Calu3 (cell line): ENCODE measurements around the gene SORCS1. TPM values are rescaled to one million over a fixed set of nuclear protein-coding genes. Genes with fewer than 3 reads are reported as not detected.

Experiments
- BruUV-seq: library from RNA; stranded (reverse); fragments of 400-500 nt; replicated peaks from 2 replicates; lab custom pipeline; 2021; lab: Mats Ljungman, UMichigan
- CTCF ChIA-PET: fragments of 300-600 bp; sonication (Branson Sonifier 250); formaldehyde crosslinking; loops from one replicate; lab custom pipeline; 2022; ENCODE audit warnings: antibody characterized with exemption; lab: Charles Lee
- DNase-seq: peaks from one replicate; pipeline ENCODE4 v3.0.0; 2022
- H3K27ac Mint-ChIP-seq: one replicate; pipeline ENCODE4 v1.8.0; 2022; ENCODE audit warnings: mixed read lengths; ENCODE audit not compliant: unreplicated experiment
- H3K27me3 Mint-ChIP-seq: one replicate; pipeline ENCODE4 v1.8.0; 2022; ENCODE audit warnings: mixed read lengths; ENCODE audit not compliant: unreplicated experiment
- H3K36me3 Mint-ChIP-seq: one replicate; pipeline ENCODE4 v1.8.0; 2022; ENCODE audit warnings: mild to moderate bottlenecking, moderate library complexity, mixed read lengths; ENCODE audit not compliant: insufficient read depth, unreplicated experiment
- H3K4me1 Mint-ChIP-seq: one replicate; pipeline ENCODE4 v1.8.0; 2022; ENCODE audit warnings: mild to moderate bottlenecking, low read depth, mixed read lengths; ENCODE audit not compliant: unreplicated experiment
- H3K4me3 Mint-ChIP-seq: one replicate; pipeline ENCODE4 v1.8.0; 2022; ENCODE audit warnings: mild to moderate bottlenecking, low read depth, moderate library complexity, mixed read lengths; ENCODE audit not compliant: unreplicated experiment
- H3K9me3 Mint-ChIP-seq: one replicate; pipeline ENCODE4 v1.8.0; 2022; ENCODE audit warnings: low read depth, mixed read lengths; ENCODE audit not compliant: unreplicated experiment
- intact Hi-C: fragments of 100-400 bp; cut with micrococcal nuclease; formaldehyde crosslinking; loops from one replicate; pipeline ENCODE4 v1.10.0; 2022; ENCODE audit not compliant: unreplicated experiment
- total RNA-seq: library from RNA; stranded (reverse); gene quantifications from 2 replicates; pipeline ENCODE4 v1.2.3, GENCODE V29; 2022
- TF ChIP-seq, protein P1 (sequence below): fragments of 200-600 bp; IDR thresholded peaks from one replicate; pipeline ENCODE4 v1.8.0; 2022; ENCODE audit warnings: antibody characterized with exemption; ENCODE audit not compliant: unreplicated experiment

SORCS1 gene
- total RNA-seq, 1 experiment from 2014 or later = not detected

GRCh38 chr10:106771154-106771553 lies 393.4 kb downstream of the SORCS1 start:
- DNase-seq = no peak
- no peaks in the 10 kb centered on the region for H3K27me3 Mint-ChIP-seq
- no peak overlapping the region for H3K4me3 Mint-ChIP-seq
- peaks cover 7% of the 10 kb centered on the region for H3K9me3 Mint-ChIP-seq
- intact Hi-C loops = no loop called here
- H3K36me3 Mint-ChIP-seq = no peaks in the 10 kb centered on the region
- CTCF ChIA-PET = no interaction called here
- TF ChIP-seq, protein P1, sequence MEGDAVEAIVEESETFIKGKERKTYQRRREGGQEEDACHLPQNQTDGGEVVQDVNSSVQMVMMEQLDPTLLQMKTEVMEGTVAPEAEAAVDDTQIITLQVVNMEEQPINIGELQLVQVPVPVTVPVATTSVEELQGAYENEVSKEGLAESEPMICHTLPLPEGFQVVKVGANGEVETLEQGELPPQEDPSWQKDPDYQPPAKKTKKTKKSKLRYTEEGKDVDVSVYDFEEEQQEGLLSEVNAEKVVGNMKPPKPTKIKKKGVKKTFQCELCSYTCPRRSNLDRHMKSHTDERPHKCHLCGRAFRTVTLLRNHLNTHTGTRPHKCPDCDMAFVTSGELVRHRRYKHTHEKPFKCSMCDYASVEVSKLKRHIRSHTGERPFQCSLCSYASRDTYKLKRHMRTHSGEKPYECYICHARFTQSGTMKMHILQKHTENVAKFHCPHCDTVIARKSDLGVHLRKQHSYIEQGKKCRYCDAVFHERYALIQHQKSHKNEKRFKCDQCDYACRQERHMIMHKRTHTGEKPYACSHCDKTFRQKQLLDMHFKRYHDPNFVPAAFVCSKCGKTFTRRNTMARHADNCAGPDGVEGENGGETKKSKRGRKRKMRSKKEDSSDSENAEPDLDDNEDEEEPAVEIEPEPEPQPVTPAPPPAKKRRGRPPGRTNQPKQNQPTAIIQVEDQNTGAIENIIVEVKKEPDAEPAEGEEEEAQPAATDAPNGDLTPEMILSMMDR = no peak
- H3K27ac Mint-ChIP-seq = no peak overlapping the region
- BruUV-seq = no TSS peak
- no peaks in the 10 kb centered on the region for H3K4me1 Mint-ChIP-seq

- Mint-ChIP-seq H3K9me3 (peaks cover 11% of the 10 kb centered on the region), H3K27me3 (no peaks in the 10 kb centered on the region), H3K27ac (no peak overlapping the region), H3K4me3 (no peak overlapping the region), H3K36me3 (no peaks in the 10 kb centered on the region), H3K4me1 (no peaks in the 10 kb centered on the region)
- intact Hi-C loops = no loop called here
- TF ChIP-seq, protein P1 = no peak
- CTCF ChIA-PET = no interaction called here
- no peak for DNase-seq
- BruUV-seq = no TSS peak
Measured at GRCh38 chr10:106768204-106768603, 396.3 kb downstream of the SORCS1 start.

DNA sequence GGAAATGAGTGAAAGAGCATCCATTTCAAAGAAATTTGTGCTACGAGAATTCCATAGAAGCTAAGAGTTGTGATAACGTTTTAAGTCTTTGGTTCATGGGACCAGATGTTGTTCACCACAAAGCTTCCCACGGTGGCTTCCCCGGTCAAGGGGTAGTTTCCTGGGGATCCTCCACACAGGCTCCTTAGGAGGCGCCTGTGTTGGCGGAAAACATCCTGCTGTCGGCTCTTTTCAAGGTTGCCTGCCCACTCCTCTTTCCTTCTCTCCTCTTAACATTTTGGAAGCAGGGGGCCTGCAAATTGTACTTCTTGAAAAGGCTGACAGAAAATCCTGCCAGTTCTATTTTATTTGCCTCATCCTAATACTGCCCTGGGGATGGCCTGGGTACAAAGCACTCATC lies 398.6 kb downstream of the SORCS1 start:
- H3K27ac Mint-ChIP-seq = no peak overlapping the region
- H3K4me1 Mint-ChIP-seq = no peaks in the 10 kb centered on the region
- no peaks in the 10 kb centered on the region for H3K27me3 Mint-ChIP-seq
- peaks cover 4% of the 10 kb centered on the region for H3K9me3 Mint-ChIP-seq
- no peak for DNase-seq
- CTCF ChIA-PET = no interaction called here
- no peak overlapping the region for H3K4me3 Mint-ChIP-seq
- no TSS peak for BruUV-seq
- H3K36me3 Mint-ChIP-seq = no peaks in the 10 kb centered on the region
- intact Hi-C loops = no loop called here
- TF ChIP-seq, protein P1 = no peak

DNA sequence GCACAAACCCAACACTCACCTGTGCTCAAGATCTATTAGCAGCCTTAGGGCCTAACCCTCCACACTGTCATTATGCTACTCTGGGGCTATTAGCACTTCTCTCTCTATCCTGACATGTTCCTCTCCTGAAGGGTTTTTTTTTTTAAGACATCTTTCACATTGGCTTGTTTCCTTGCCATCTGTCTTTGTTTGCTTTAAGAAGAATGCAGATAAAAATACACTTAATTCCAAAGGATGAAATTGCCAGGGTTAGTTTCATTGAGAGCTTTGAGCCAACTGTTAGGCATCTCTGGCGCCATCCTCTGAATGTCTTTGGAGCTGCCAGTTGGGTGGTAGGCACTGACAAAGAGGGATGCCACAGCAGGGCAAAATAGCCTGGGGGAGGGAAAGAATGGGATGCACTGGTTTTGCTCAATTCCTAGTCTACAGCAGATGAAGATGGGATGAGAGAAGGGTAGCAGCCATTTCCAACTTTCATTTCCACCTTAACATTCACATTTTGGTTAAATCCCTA lies 399.2 kb downstream of the SORCS1 start:
- intact Hi-C loops = no loop called here
- H3K27ac Mint-ChIP-seq = no peak overlapping the region
- H3K9me3 Mint-ChIP-seq = peaks cover 4% of the 10 kb centered on the region
- no peaks in the 10 kb centered on the region for H3K27me3 Mint-ChIP-seq
- CTCF ChIA-PET = interaction anchor here (0.6 kb wide), 1 partner anchor 34 kb away, joined by 4 read pairs; no protein-coding TSS in a partner anchor
- BruUV-seq = no TSS peak
- H3K4me3 Mint-ChIP-seq = no peak overlapping the region
- TF ChIP-seq, protein P1 = no peak
- H3K4me1 Mint-ChIP-seq = no peaks in the 10 kb centered on the region
- no peaks in the 10 kb centered on the region for H3K36me3 Mint-ChIP-seq
- DNase-seq = no peak
